Activated CD4-positive, alpha-beta T cell treated with anti-CD3 and anti-CD28 coated beads for 24 hours (primary cell): Measurements from ENCODE around the gene FAM149A.

Experiments
- DNase-seq, 2 donors: peaks; one replicate each; pipeline ENCODE4 v3.0.0-alpha.2; 2020; ENCODE audit warnings: low read depth in 2 of 2

Gene FAM149A

DNA sequence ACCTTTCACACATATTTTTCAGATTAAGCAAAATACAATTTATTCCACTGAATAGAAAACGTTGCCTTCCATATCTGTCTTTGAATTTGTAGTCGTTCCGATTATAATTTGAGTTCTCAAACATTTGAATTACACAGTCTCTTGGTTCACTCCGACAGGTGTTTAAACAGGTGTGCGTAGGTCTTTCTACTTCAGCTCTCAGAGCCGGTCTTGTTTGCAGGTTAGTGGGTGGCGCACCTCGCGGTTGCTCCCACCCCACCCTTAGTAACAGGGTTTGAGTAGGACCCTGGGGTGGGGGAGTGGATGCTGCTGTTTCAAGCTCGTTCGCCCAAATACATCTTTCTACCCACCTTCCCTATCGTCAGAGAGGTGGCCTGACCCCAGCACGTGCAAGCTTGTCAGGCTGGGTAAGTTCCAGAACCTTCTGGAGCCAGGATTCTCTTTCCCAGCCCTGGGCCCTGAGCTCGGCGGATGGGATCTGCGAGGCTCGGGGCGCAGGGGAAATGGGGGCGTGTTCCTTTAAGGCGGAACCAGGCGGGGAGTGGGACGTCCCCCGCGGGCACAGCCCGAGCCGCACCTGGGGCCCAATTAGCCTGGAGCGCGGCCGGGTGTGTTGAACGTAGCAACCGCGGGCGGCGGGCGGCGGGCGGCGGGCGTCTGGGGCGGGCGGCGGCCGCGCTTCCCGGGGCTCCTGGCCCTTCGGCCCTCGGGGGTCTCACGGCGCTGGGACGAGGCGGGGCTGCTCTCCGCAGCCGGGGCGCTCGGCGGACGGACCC lies at the start of gene FAM149A:
Gene FAM149A (plus strand): TSS at position 591 of the 776 bp plus-strand sequence.
- DNase-seq = peak; percentile 7 to 43

- no peak for DNase-seq
These were observed 46.1 kb upstream of the FAM149A start for GRCh38 chr4:186058253-186058979.

DNA sequence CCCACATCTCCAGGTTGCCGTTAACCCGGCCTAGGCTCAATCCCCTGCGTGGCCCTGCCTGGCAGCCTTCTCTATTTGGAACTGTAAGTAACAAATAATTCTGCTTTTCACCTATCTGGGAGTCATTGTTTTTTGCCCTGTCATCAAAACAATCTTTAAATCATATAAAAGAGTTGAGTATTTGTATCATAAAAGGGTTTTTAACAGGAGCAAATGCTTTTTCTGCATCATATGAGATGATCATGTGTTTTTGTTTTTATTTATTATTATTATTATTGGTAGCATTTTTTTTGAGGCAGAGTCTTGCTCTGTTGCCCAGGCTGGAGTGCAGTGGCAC lies 45.6 kb upstream of the FAM149A start:
- DNase-seq = no peak

DNA sequence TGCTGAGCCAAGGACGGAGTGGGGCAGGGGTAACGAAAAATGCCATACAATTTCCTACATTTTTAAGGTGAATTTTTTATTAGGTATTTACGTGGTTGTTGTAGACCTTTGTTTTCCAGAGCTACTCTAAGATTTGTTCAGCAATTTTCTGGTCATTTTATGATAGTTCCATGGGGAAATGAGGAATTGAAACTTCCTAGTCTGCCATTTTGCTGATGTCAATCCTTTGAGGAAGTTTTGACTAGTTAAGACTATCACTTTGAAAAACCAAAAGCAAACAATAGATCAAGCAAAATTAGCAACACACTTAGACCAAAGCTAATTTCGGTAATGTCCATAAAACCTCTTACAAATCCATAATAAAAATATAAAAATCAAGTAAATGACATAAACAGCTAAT lies 42.6 kb upstream of the FAM149A start:
- no peak for DNase-seq

- DNase-seq = no peak
These were observed 36.6 kb upstream of the FAM149A start for GRCh38 chr4:186067757-186068385.

GRCh38 chr4:186068581-186069348 lies 35.7 kb upstream of the FAM149A start, which contains the start of gene TLR3:
Gene TLR3, plus strand, starts transcription at chr4:186069156. Its CDS starts 7,464 bp downstream, at chr4:186076620.
- no peak for DNase-seq

- no peak for DNase-seq
These were observed 34.8 kb upstream of the FAM149A start for GRCh38 chr4:186069729-186070128.

DNA sequence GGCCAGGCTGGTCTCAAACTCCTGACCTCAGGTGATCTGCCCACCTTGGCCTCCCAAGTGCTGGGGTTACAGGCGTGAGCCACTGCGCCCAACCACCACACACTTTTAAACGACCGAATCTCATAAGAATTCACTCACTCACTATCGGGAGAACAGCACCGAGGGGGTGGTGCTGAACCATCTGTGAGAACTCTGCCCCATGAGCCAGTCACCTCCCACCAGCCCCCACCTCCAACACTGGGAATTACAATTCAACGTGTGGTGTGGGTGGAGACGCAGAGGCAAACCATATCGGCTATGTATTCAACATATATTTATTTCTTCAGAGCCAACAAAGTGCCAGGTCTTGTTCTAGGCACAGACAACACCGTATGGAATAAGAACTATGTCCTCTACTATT lies 32.0 kb upstream of the FAM149A start:
- DNase-seq = no peak

- DNase-seq = no peak
These were observed 30.3 kb upstream of the FAM149A start for GRCh38 chr4:186074189-186074588.

DNA sequence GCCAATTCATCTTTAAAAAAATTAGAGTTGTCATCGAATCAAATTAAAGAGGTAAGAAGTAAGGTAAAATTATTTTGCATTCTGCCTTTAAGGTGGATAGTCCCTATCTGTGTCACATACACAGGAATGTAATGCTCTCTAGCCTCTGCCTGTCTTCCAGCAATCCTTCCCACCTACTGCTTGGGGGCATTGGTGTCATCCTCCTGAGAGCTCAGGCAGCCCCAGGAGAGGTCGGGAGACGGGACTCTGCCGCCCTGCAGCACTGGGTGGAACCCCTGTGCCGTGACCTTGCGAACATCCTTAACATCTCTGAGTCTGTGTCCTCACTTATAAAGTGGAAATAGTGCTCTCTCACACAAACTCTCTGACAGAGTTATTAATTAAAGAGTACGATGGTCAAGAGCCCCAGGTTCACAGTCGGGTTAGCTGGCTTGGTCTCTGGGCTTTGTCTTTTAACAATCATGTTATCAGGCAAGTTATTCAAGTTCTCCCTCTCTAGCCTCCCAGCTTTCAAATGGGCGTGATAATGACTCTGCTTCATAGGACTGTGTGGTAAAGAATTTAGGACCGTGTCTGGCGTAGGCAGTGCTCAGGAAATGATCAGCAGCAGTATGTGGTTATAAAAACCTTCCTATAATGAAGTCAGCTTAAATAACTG lies 25.4 kb upstream of the FAM149A start:
- no peak for DNase-seq

DNA sequence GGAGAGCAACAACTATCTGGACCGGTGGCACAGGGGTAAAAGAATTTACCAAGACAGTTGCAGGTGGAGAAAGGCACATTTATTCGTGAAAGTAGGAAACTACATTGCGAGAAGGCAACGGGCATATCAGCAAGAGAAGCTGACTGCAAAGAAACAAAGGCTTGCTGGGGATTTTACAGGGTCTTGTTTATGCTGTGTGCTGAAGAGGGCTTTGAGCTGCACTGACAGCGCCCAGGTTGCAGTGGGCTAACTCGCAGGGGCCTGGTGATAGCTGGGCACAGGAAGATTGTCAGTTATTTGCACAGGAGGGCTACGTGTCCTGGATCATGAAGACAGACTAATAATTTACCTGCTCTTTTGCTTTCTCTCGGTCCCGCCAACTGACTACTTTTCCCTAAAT lies 24.8 kb upstream of the FAM149A start:
- no peak for DNase-seq

- DNase-seq = no peak
These were observed 23.2 kb upstream of the FAM149A start for GRCh38 chr4:186081202-186081807.

DNA sequence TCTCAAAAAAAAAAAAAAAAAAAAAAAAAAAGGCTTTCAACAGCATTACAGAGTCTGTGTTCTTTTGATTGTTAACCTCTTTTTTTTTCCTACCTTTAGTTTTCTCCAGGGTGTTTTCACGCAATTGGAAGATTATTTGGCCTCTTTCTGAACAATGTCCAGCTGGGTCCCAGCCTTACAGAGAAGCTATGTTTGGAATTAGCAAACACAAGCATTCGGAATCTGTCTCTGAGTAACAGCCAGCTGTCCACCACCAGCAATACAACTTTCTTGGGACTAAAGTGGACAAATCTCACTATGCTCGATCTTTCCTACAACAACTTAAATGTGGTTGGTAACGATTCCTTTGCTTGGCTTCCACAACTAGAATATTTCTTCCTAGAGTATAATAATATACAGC lies 22.3 kb upstream of the FAM149A start:
- no peak for DNase-seq

GRCh38 chr4:186088523-186088922 lies 16.0 kb upstream of the FAM149A start:
- DNase-seq = no peak

GRCh38 chr4:186092296-186092695 lies 12.2 kb upstream of the FAM149A start:
- no peak for DNase-seq

- no peak for DNase-seq
These were observed 9.1 kb upstream of the FAM149A start for GRCh38 chr4:186095406-186095805.

DNA sequence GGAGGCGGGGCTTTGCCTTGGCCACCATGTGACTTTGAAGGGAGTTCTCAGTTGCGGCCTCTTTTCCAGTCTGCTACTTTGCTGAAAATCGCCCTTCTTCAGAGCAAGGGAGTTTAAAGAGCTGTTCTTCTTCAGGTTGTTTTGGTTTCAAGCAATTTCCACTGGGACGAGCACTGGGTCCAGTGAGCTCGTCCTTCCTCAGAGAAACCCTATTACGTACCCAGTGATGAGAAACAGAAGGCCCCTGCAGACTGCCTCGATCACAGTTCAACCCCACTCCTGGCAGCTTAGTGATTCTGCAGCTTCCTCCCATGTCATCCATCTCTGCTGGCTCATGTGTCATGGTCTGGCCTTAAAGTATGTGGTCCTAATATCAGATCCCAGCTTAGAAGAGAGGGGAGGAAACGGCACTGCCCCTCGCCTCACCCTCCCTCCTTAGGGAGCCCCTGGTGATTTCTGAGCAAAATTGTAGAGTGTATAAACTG lies 7.8 kb upstream of the FAM149A start:
- no peak for DNase-seq

GRCh38 chr4:186097386-186097785 lies 7.1 kb upstream of the FAM149A start:
- DNase-seq = no peak

- no peak for DNase-seq
These were observed 1.6 kb upstream of the FAM149A start for GRCh38 chr4:186102931-186103330.

GRCh38 chr4:186104890-186105646 lies 564 bp downstream of the FAM149A start:
- DNase-seq = no peak
